Measurements from ENCODE around the gene CDYL2. TPM values are rescaled to one million over a fixed set of nuclear protein-coding genes. Genes with fewer than 3 reads are reported as not detected.
"Not testable (repeated sequence)": the region's sequence is repeated elsewhere in the genome, so short reads cannot be mapped to it uniquely, and the experiment has no call there.

Gene CDYL2
- total RNA-seq, 4 donors from 2014 or later: 0.80 to 3.5 (median 2.3) TPM

DNA sequence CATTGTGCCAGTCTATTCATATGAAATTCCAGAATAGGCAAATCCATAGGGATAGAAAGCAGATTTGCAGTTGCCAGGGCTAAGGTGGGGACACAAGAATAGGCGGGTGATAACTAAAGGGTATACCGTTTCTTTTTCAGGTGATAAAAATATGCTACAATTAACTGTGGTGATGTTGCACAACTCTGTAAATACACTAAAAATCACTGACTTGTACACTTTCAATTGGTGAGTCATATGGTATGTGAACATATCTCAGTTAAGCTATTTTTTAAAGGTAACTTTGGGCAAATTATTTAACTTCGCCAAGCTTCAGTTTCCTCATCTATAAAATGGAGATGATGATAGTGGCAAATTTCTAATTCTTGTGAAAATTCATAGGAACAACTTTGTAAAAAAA, 65.9 kb downstream of the CDYL2 start:
- WGBS, 2 donors (ENCODE audit: low coverage in 1 of 2): 77 to 80% methylated on average over 3 of the region's 3 CpGs
- in situ Hi-C loops (cut with MboI; ENCODE audit: low pct_ligation_motif_present in 1 of 4, low pct_unique_long_range_greater_than_20kb in 1 of 4, low sequenced_read_pairs in 3 of 4): loop anchor here in 1 of 4 donors (10.0 kb wide), 1 partner anchor 64 kb away; no protein-coding TSS in a partner anchor
- DNase-seq: no peak
- Histone ChIP-seq H3K4me3 (no peak overlapping the region), H3K4me1 (no peaks in the 10 kb centered on the region), H3K36me3 (no peaks in the 10 kb centered on the region), H3K27ac (no peak overlapping the region), H3K9me3 (peaks cover 0 to 6% of the 10 kb centered on the region in 2 donors), H3K27me3 (no peaks in the 10 kb centered on the region)
- TF ChIP-seq POLR2AphosphoS5 (IDR thresholded peaks at IDR 0.05) (no peak), EP300 (IDR thresholded peaks at IDR 0.05; ENCODE audit: low read depth) (no peak), POLR2A (IDR thresholded peaks at IDR 0.05) (no peak)
- TF ChIP-seq, protein P1, sequence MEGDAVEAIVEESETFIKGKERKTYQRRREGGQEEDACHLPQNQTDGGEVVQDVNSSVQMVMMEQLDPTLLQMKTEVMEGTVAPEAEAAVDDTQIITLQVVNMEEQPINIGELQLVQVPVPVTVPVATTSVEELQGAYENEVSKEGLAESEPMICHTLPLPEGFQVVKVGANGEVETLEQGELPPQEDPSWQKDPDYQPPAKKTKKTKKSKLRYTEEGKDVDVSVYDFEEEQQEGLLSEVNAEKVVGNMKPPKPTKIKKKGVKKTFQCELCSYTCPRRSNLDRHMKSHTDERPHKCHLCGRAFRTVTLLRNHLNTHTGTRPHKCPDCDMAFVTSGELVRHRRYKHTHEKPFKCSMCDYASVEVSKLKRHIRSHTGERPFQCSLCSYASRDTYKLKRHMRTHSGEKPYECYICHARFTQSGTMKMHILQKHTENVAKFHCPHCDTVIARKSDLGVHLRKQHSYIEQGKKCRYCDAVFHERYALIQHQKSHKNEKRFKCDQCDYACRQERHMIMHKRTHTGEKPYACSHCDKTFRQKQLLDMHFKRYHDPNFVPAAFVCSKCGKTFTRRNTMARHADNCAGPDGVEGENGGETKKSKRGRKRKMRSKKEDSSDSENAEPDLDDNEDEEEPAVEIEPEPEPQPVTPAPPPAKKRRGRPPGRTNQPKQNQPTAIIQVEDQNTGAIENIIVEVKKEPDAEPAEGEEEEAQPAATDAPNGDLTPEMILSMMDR (IDR thresholded peaks at IDR 0.05): no peak
- intact Hi-C loops (cut with DNase I; ENCODE audit: low total_unique reads): no loop called here

DNA sequence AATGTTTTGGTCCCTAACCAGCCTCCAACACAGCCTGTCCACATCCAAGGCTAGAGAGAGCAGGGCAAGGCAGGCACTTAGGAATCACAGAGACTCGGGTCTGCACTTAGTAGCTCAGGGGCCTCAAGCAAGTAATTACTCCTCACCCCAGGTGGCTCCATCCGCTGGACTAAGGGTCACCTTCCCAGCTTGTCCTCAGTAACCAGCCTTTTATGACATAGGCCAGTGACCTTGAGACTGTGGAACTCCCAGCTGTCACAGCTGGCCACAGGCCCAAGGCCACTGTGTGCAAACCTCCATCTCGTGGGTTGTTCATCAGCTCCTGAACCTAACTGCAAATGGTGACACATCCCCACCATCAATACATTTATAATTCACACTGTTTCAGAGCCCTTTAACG, 68.6 kb downstream of the CDYL2 start:
- in situ Hi-C loops (cut with MboI; ENCODE audit: low pct_ligation_motif_present in 1 of 4, low pct_unique_long_range_greater_than_20kb in 1 of 4, low sequenced_read_pairs in 3 of 4): loop anchor here in 1 of 4 donors (10.0 kb wide), 1 partner anchor 61 kb away; no protein-coding TSS in a partner anchor
- no peak for DNase-seq
- intact Hi-C loops (cut with DNase I; ENCODE audit: low total_unique reads): no loop called here

DNA sequence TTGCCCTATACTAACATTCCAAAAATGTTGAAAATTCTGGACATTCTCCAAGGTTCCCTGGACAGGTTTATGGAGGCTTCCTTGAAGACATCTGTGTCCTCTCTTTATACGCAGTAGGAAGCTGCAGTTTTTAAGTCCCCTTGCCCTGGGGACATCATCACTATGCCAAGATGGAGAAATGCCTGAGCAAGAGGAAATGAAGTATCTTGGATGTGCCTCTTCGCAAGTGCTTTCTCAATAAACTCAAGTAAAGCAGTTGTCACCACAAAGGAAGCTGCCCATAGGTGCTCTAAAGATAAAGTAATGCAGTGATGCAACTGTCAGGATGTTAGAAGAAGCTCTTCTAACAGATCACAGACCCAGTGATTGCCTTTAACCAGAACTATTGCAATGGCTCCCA, 71.0 kb downstream of the CDYL2 start:
- intact Hi-C loops (cut with DNase I; ENCODE audit: low total_unique reads): no loop called here
- Histone ChIP-seq H3K27me3 (no peaks in the 10 kb centered on the region), H3K4me3 (no peak overlapping the region), H3K27ac (no peak overlapping the region), H3K4me1 (no peaks in the 10 kb centered on the region), H3K9me3 (peaks cover 0 to 2% of the 10 kb centered on the region in 2 donors), H3K36me3 (no peaks in the 10 kb centered on the region)
- WGBS, 2 donors (ENCODE audit: low coverage in 1 of 2): 39 to 86% methylated on average over 1 to 2 of the region's 2 CpGs
- DNase-seq: no peak
- TF ChIP-seq POLR2AphosphoS5 (IDR thresholded peaks at IDR 0.05) (no peak), POLR2A (IDR thresholded peaks at IDR 0.05) (no peak), EP300 (IDR thresholded peaks at IDR 0.05; ENCODE audit: low read depth) (no peak)
- TF ChIP-seq, protein P1 (IDR thresholded peaks at IDR 0.05): no peak
- in situ Hi-C loops (cut with MboI; ENCODE audit: low pct_ligation_motif_present in 1 of 4, low pct_unique_long_range_greater_than_20kb in 1 of 4, low sequenced_read_pairs in 3 of 4): loop anchor here in 1 of 4 donors (10.0 kb wide), 1 partner anchor 59 kb away; no protein-coding TSS in a partner anchor

More for the DNA sequence above, 68.6 kb downstream of the CDYL2 start:
- no peaks in the 10 kb centered on the region for H3K36me3 ChIP-seq
- H3K27me3 ChIP-seq: no peaks in the 10 kb centered on the region
- no peak overlapping the region for H3K27ac ChIP-seq
- H3K4me1 ChIP-seq: no peaks in the 10 kb centered on the region
- no peak for TF ChIP-seq EP300 (IDR thresholded peaks at IDR 0.05; ENCODE audit: low read depth)
- TF ChIP-seq, protein P1 (IDR thresholded peaks at IDR 0.05): no peak
- TF ChIP-seq POLR2AphosphoS5 (IDR thresholded peaks at IDR 0.05): no peak
- TF ChIP-seq POLR2A (IDR thresholded peaks at IDR 0.05): no peak
- no peak overlapping the region for H3K4me3 ChIP-seq
- peaks cover 0 to 4% of the 10 kb centered on the region in 2 donors for H3K9me3 ChIP-seq
- WGBS, 2 donors (ENCODE audit: low coverage in 1 of 2): 86 to 100% methylated on average over 1 to 4 of the region's 4 CpGs

DNA sequence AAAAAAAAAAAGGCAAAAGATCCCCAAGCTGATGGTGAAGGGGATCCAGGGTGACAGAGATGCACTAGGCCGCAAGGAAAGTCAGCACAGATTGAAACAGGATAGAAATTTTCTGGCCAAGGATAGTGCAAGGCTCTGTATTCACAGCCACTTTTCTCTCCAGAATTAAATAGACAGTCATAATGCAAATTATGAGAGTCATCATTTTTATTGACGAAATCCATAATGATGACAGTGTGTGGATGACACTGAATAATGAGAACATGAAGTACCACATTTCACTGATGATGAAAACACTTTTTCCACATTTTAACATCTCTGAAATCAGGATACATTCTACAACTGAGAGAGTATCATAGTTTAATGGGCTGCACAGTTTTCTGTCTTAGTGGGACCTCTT, 72.5 kb downstream of the CDYL2 start:
- in situ Hi-C loops (cut with MboI; ENCODE audit: low pct_ligation_motif_present in 1 of 4, low pct_unique_long_range_greater_than_20kb in 1 of 4, low sequenced_read_pairs in 3 of 4) (loop anchor here in 1 of 4 donors (10.0 kb wide), 1 partner anchor 57 kb away; no protein-coding TSS in a partner anchor), intact Hi-C loops (cut with DNase I; ENCODE audit: low total_unique reads) (no loop called here)
- Histone ChIP-seq H3K27ac (no peak overlapping the region), H3K36me3 (no peaks in the 10 kb centered on the region), H3K4me3 (no peak overlapping the region), H3K4me1 (no peaks in the 10 kb centered on the region), H3K27me3 (no peaks in the 10 kb centered on the region), H3K9me3 (peaks cover 0 to 2% of the 10 kb centered on the region in 2 donors)
- TF ChIP-seq, protein P1 (IDR thresholded peaks at IDR 0.05): no peak
- TF ChIP-seq EP300 (IDR thresholded peaks at IDR 0.05; ENCODE audit: low read depth) (no peak), POLR2AphosphoS5 (IDR thresholded peaks at IDR 0.05) (no peak), POLR2A (IDR thresholded peaks at IDR 0.05) (no peak)
- 90 to 91% methylated on average over 2 of the region's 2 CpGs for WGBS, 2 donors (ENCODE audit: low coverage in 1 of 2)
- no peak for DNase-seq

DNA sequence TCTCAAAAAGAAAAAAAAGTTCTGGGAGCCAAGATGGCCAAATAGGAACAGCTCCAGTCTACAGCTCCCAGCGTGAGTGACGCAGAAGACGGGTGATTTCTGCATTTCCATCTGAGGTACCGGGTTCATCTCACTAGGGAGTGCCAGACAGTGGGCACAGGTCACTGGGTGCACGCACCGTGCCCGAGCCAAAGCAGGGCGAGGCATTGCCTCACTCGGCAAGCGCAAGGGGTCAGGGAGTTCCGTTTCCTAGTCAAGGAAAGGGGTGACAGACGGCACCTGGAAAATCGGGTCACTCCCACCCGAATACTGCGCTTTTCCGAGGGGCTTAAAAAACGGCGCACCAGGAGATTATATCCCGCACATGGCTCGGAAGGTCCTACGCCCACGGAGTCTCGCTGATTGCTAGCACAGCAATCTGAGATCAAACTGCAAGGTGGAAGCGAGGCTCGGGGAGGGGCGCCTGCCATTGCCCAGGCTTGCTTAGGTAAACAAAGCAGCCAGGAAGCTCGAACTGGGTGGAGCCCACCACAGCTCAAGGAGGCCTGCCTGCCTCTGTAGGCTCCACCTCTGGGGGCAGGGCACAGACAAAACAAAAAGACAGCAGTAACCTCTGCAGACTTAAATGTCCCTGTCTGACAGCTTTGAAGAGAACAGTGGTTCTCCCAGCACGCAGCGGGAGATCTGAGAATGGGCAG, 77.2 kb downstream of the CDYL2 start:
- H3K4me3 ChIP-seq; intact Hi-C loops (cut with DNase I; ENCODE audit: low total_unique reads); H3K9me3 ChIP-seq; DNase-seq; in situ Hi-C loops (cut with MboI; ENCODE audit: low pct_ligation_motif_present in 1 of 4, low pct_unique_long_range_greater_than_20kb in 1 of 4, low sequenced_read_pairs in 3 of 4); H3K4me1 ChIP-seq; H3K27ac ChIP-seq; H3K36me3 ChIP-seq; H3K27me3 ChIP-seq: not testable (repeated sequence)
- 91% methylated on average over 29 of the region's 29 CpGs; no CpG with 5 or more reads in 1 of the 2 donors for WGBS, 2 donors (ENCODE audit: low coverage in 1 of 2)
